Measurements from ENCODE around the gene RNU1-1. TPM values are rescaled to one million over a fixed set of nuclear protein-coding genes. Genes with fewer than 3 reads are reported as not detected.
"Not testable (repeated sequence)": the region's sequence is repeated elsewhere in the genome, so short reads cannot be mapped to it uniquely, and the experiment has no call there.

Gene RNU1-1
- total and polyA plus RNA-seq, 9 of the 15 experiments (the other 6 are each of a cell fraction or from before 2014, with no cell fraction given): under 0.01 to 32,823 (median 2,538) TPM; not detected in 4

DNA sequence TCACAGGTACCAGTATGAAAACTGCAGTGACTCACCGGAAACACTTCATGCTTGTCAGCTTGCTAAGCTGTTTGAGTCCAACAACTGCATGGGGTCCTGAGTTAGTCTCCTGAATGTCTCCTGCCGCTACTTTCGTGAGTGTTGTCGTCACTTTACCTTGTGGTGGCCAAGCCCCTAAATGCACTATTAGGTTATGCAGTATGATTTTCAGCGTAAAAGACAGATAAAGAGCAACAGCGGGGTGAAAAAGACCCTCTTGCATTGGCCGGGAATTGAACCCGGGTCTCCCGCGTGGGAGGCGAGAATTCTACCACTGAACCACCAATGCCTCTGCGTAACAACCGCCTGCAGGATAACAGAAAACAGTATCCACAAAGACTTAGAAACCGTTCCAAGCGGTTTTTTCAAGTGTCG is 31.6 kb upstream of the RNU1-1 start (continued):
- TF ChIP-seq, protein P1, sequence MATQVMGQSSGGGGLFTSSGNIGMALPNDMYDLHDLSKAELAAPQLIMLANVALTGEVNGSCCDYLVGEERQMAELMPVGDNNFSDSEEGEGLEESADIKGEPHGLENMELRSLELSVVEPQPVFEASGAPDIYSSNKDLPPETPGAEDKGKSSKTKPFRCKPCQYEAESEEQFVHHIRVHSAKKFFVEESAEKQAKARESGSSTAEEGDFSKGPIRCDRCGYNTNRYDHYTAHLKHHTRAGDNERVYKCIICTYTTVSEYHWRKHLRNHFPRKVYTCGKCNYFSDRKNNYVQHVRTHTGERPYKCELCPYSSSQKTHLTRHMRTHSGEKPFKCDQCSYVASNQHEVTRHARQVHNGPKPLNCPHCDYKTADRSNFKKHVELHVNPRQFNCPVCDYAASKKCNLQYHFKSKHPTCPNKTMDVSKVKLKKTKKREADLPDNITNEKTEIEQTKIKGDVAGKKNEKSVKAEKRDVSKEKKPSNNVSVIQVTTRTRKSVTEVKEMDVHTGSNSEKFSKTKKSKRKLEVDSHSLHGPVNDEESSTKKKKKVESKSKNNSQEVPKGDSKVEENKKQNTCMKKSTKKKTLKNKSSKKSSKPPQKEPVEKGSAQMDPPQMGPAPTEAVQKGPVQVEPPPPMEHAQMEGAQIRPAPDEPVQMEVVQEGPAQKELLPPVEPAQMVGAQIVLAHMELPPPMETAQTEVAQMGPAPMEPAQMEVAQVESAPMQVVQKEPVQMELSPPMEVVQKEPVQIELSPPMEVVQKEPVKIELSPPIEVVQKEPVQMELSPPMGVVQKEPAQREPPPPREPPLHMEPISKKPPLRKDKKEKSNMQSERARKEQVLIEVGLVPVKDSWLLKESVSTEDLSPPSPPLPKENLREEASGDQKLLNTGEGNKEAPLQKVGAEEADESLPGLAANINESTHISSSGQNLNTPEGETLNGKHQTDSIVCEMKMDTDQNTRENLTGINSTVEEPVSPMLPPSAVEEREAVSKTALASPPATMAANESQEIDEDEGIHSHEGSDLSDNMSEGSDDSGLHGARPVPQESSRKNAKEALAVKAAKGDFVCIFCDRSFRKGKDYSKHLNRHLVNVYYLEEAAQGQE (IDR thresholded peaks at IDR 0.05; ENCODE audit: borderline replicate concordance): 0 out of 2 replicates have a peak, but pooled peaks have one; percentile 8
- TF ChIP-seq, protein P1 (CRISPR knock-in tag; IDR thresholded peaks at IDR 0.05; ENCODE audit: low read depth): not testable (repeated sequence)
- TF ChIP-seq GATAD2B (IDR thresholded peaks at IDR 0.05; ENCODE audit: borderline replicate concordance): peak; percentile 79; the same call in 1 of the 2 replicates
- peak; percentile 58; the same call in 1 of the 2 replicates for TF ChIP-seq ESRRA (IDR thresholded peaks at IDR 0.05; ENCODE audit: borderline replicate concordance, low read depth)
- peak; percentile 43; the same call in 1 of the 2 replicates for TF ChIP-seq GABPA (tag; conservative IDR thresholded peaks at IDR 0.05; ENCODE audit: low read depth)
- TF ChIP-seq, protein P2, sequence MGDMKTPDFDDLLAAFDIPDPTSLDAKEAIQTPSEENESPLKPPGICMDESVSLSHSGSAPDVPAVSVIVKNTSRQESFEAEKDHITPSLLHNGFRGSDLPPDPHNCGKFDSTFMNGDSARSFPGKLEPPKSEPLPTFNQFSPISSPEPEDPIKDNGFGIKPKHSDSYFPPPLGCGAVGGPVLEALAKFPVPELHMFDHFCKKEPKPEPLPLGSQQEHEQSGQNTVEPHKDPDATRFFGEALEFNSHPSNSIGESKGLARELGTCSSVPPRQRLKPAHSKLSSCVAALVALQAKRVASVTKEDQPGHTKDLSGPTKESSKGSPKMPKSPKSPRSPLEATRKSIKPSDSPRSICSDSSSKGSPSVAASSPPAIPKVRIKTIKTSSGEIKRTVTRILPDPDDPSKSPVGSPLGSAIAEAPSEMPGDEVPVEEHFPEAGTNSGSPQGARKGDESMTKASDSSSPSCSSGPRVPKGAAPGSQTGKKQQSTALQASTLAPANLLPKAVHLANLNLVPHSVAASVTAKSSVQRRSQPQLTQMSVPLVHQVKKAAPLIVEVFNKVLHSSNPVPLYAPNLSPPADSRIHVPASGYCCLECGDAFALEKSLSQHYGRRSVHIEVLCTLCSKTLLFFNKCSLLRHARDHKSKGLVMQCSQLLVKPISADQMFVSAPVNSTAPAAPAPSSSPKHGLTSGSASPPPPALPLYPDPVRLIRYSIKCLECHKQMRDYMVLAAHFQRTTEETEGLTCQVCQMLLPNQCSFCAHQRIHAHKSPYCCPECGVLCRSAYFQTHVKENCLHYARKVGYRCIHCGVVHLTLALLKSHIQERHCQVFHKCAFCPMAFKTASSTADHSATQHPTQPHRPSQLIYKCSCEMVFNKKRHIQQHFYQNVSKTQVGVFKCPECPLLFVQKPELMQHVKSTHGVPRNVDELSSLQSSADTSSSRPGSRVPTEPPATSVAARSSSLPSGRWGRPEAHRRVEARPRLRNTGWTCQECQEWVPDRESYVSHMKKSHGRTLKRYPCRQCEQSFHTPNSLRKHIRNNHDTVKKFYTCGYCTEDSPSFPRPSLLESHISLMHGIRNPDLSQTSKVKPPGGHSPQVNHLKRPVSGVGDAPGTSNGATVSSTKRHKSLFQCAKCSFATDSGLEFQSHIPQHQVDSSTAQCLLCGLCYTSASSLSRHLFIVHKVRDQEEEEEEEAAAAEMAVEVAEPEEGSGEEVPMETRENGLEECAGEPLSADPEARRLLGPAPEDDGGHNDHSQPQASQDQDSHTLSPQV (IDR thresholded peaks at IDR 0.05): peak; percentile 91
- TF ChIP-seq, protein P3, sequence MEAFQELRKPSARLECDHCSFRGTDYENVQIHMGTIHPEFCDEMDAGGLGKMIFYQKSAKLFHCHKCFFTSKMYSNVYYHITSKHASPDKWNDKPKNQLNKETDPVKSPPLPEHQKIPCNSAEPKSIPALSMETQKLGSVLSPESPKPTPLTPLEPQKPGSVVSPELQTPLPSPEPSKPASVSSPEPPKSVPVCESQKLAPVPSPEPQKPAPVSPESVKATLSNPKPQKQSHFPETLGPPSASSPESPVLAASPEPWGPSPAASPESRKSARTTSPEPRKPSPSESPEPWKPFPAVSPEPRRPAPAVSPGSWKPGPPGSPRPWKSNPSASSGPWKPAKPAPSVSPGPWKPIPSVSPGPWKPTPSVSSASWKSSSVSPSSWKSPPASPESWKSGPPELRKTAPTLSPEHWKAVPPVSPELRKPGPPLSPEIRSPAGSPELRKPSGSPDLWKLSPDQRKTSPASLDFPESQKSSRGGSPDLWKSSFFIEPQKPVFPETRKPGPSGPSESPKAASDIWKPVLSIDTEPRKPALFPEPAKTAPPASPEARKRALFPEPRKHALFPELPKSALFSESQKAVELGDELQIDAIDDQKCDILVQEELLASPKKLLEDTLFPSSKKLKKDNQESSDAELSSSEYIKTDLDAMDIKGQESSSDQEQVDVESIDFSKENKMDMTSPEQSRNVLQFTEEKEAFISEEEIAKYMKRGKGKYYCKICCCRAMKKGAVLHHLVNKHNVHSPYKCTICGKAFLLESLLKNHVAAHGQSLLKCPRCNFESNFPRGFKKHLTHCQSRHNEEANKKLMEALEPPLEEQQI (IDR thresholded peaks at IDR 0.05): 0 out of 2 replicates have a peak, but pooled peaks have one; percentile 37
- TF ChIP-seq CEBPG (CRISPR knock-in tag; IDR thresholded peaks at IDR 0.05): not testable (repeated sequence)
- TF ChIP-seq CEBPG (tag; conservative IDR thresholded peaks at IDR 0.05 in 1 of 2, IDR thresholded peaks at IDR 0.05 in 1 of 2): 0 out of 4 replicates have a peak, but pooled peaks of 1 of the 2 experiments have one; percentile 15
- TF ChIP-seq SOX6 (IDR thresholded peaks at IDR 0.05): peak; percentile 60; the same call in 1 of the 2 replicates
- peak; percentile 94 for TF ChIP-seq ZBTB7A (IDR thresholded peaks at IDR 0.05; ENCODE audit: borderline replicate concordance, control insufficient read depth, low read depth, low read length)
- peak; percentile 80 for TF ChIP-seq MTA1 (IDR thresholded peaks at IDR 0.05; ENCODE audit: borderline replicate concordance)
- peak; percentile 66 for TF ChIP-seq ETV1 (tag; conservative IDR thresholded peaks at IDR 0.05; ENCODE audit: low read depth)
